Measurements from ENCODE around the gene PRDM2.

Gene PRDM2

GRCh38 chr1:13699936-13700520 is at the start of gene PRDM2:
TSS of gene PRDM2 (plus strand) at chr1:13700188. CDS start at chr1:13715606, 15,418 bp downstream.
- H3K79me2 ChIP-seq (ENCODE audit: low read length): no peaks in the 10 kb centered on the region

GRCh38 chr1:13651279-13651678 is 48.7 kb upstream of the PRDM2 start:
- H3F3A ChIP-seq (ENCODE audit: insufficient read depth, low read length): no peaks in the 10 kb centered on the region
- H3K36me3 ChIP-seq (replicated peaks; ENCODE audit: insufficient read depth, low read length): no peaks in the 10 kb centered on the region
- H3K79me2 ChIP-seq (ENCODE audit: low read length): no peaks in the 10 kb centered on the region
- H3K27me3 ChIP-seq (replicated peaks; ENCODE audit: insufficient read depth, low read length): no peaks in the 10 kb centered on the region
- TF ChIP-seq EZH2 (optimal IDR thresholded peaks at IDR 0.05; ENCODE audit: low read depth, low read length) (no peak), CTCF (IDR thresholded peaks at IDR 0.05; ENCODE audit: low read length) (no peak)
- no peak overlapping the region for H3K9ac ChIP-seq (ENCODE audit: low read length)
- no peak overlapping the region for H3K4me2 ChIP-seq (ENCODE audit: low read depth, low read length)
- no peaks in the 10 kb centered on the region for H3K4me1 ChIP-seq (ENCODE audit: low read length)
- H3K4me3 ChIP-seq (ENCODE audit: low read length): no peak overlapping the region
- no peak overlapping the region for H2AFZ ChIP-seq (ENCODE audit: low read length)
- no peaks in the 10 kb centered on the region for H3K9me3 ChIP-seq (replicated peaks; ENCODE audit: insufficient read depth, low read length)
- no peaks in the 10 kb centered on the region for H4K20me1 ChIP-seq (ENCODE audit: insufficient read depth, low read length)
- no peak for DNase-seq
- H3K27ac ChIP-seq (ENCODE audit: low read length): no peak overlapping the region
- no peaks in the 10 kb centered on the region for H3K9me2 ChIP-seq (replicated peaks; ENCODE audit: insufficient read depth, low read length)

More at GRCh38 chr1:13699936-13700520, at the start of gene PRDM2:
- Histone ChIP-seq H3K27ac (ENCODE audit: low read length) (no peak within 1 kb of the TSS), H2AFZ (ENCODE audit: low read length) (peak within 1 kb of the TSS; percentile 92), H3K4me3 (ENCODE audit: low read length) (peak within 1 kb of the TSS; percentile 71), H3K36me3 (replicated peaks; ENCODE audit: insufficient read depth, low read length) (no peaks in the 10 kb centered on the region), H4K20me1 (ENCODE audit: insufficient read depth, low read length) (no peaks in the 10 kb centered on the region), H3K4me2 (ENCODE audit: low read depth, low read length) (peak within 1 kb of the TSS; percentile 74), H3K9ac (ENCODE audit: low read length) (peak within 1 kb of the TSS; percentile 68), H3K9me2 (replicated peaks; ENCODE audit: insufficient read depth, low read length) (no peaks in the 10 kb centered on the region), H3F3A (ENCODE audit: insufficient read depth, low read length) (peaks cover 18% of the 10 kb centered on the region; the same call in 1 of the 2 replicates), H3K27me3 (replicated peaks; ENCODE audit: insufficient read depth, low read length) (no peaks in the 10 kb centered on the region), H3K9me3 (replicated peaks; ENCODE audit: insufficient read depth, low read length) (no peaks in the 10 kb centered on the region), H3K4me1 (ENCODE audit: low read length) (peaks cover 15% of the 10 kb centered on the region)
- TF ChIP-seq EZH2 (optimal IDR thresholded peaks at IDR 0.05; ENCODE audit: low read depth, low read length) (no peak), EZH2phosphoT487 (IDR thresholded peaks at IDR 0.05; ENCODE audit: low read length) (no peak), CTCF (IDR thresholded peaks at IDR 0.05; ENCODE audit: low read length) (no peak)
- peak; percentile 38 for DNase-seq

GRCh38 chr1:13652238-13652637 is 47.8 kb upstream of the PRDM2 start:
- Histone ChIP-seq H3K27ac (ENCODE audit: low read length) (no peak overlapping the region), H3F3A (ENCODE audit: insufficient read depth, low read length) (no peaks in the 10 kb centered on the region), H3K79me2 (ENCODE audit: low read length) (no peaks in the 10 kb centered on the region), H3K9me3 (replicated peaks; ENCODE audit: insufficient read depth, low read length) (no peaks in the 10 kb centered on the region), H2AFZ (ENCODE audit: low read length) (no peak overlapping the region), H3K36me3 (replicated peaks; ENCODE audit: insufficient read depth, low read length) (no peaks in the 10 kb centered on the region), H3K9me2 (replicated peaks; ENCODE audit: insufficient read depth, low read length) (no peaks in the 10 kb centered on the region), H3K4me1 (ENCODE audit: low read length) (no peaks in the 10 kb centered on the region), H3K9ac (ENCODE audit: low read length) (no peak overlapping the region), H3K4me2 (ENCODE audit: low read depth, low read length) (no peak overlapping the region), H3K27me3 (replicated peaks; ENCODE audit: insufficient read depth, low read length) (no peaks in the 10 kb centered on the region), H3K4me3 (ENCODE audit: low read length) (no peak overlapping the region), H4K20me1 (ENCODE audit: insufficient read depth, low read length) (no peaks in the 10 kb centered on the region)
- TF ChIP-seq EZH2phosphoT487 (IDR thresholded peaks at IDR 0.05; ENCODE audit: low read length): no peak
- TF ChIP-seq CTCF (IDR thresholded peaks at IDR 0.05; ENCODE audit: low read length): no peak
- no peak for TF ChIP-seq EZH2 (optimal IDR thresholded peaks at IDR 0.05; ENCODE audit: low read depth, low read length)
- no peak for DNase-seq
